Keratinocyte (primary cell): Measurements from ENCODE around the gene MAML2. TPM values are rescaled to one million over a fixed set of nuclear protein-coding genes. Genes with fewer than 3 reads are reported as not detected.

Experiments
- DNase-seq: peaks from one replicate; pipeline ENCODE4 v3.0.0-alpha.2; 2011; ENCODE audit warnings: low read depth, missing footprints, low spot score
- FAIRE-seq: peaks from 2 replicates; lab custom pipeline; 2011; peaks lifted over from hg19 to GRCh38; lab: Jason Lieb, UNC
- H2AFZ ChIP-seq: 2 replicates; pipeline ENCODE4 v1.6.0; 2012; ENCODE audit warnings: low read length, control low read depth, inconsistent platforms; ENCODE audit not compliant: control insufficient read depth
- H3K27ac ChIP-seq: 2 replicates; pipeline ENCODE4 v1.5.1; 2011; ENCODE audit warnings: low read length; ENCODE audit not compliant: control insufficient read depth, insufficient read depth
- H3K27me3 ChIP-seq: 3 replicates; pipeline ENCODE4 v1.6.0; 2011; ENCODE audit warnings: low read length; ENCODE audit not compliant: control insufficient read depth, insufficient read depth; ENCODE audit errors: extremely low read depth
- H3K36me3 ChIP-seq, 2 experiments: 2 replicates in 1 of 2; 3 replicates in 1 of 2; pipeline ENCODE4 v1.5.1; 2011; ENCODE audit warnings: low read length in 2 of 2, mild to moderate bottlenecking in 1 of 2; ENCODE audit not compliant: control insufficient read depth in 2 of 2, insufficient read depth in 2 of 2; ENCODE audit errors: extremely low read depth in 1 of 2
- H3K4me1 ChIP-seq: 3 replicates; pipeline ENCODE4 v1.5.1; 2011; ENCODE audit warnings: low read length; ENCODE audit not compliant: control insufficient read depth, insufficient read depth; ENCODE audit errors: extremely low read depth
- H3K4me2 ChIP-seq: 3 replicates; pipeline ENCODE4 v1.6.0; 2011; ENCODE audit warnings: low read depth, low read length; ENCODE audit not compliant: control insufficient read depth, insufficient read depth; ENCODE audit errors: extremely low read depth
- H3K4me3 ChIP-seq, 3 experiments: fragments of 200-600 bp in 1 of 3; sonication (generic) in 1 of 3; 2 replicates in 2 of 3; 3 replicates in 1 of 3; pipeline ENCODE4 v1.5.1; 2011 to 2016; ENCODE audit warnings: low read length in 3 of 3, mild to moderate bottlenecking in 3 of 3, control low read depth in 2 of 3, inconsistent platforms in 1 of 3, low read depth in 1 of 3, mixed read lengths in 1 of 3, mixed run types in 1 of 3, moderate library complexity in 1 of 3; ENCODE audit not compliant: control insufficient read depth in 2 of 3, insufficient read depth in 2 of 3; ENCODE audit errors: extremely low read depth in 1 of 3
- H3K79me2 ChIP-seq: 2 replicates; pipeline ENCODE4 v1.6.0; 2012; ENCODE audit warnings: low read length; ENCODE audit not compliant: control insufficient read depth, insufficient read depth
- H3K9ac ChIP-seq: 3 replicates; pipeline ENCODE4 v1.6.0; 2011; ENCODE audit warnings: low read length; ENCODE audit not compliant: control insufficient read depth, insufficient read depth; ENCODE audit errors: extremely low read depth
- H3K9me1 ChIP-seq: 3 replicates; pipeline ENCODE4 v1.6.0; 2011; ENCODE audit warnings: low read length; ENCODE audit not compliant: control insufficient read depth, insufficient read depth; ENCODE audit errors: extremely low read depth
- H3K9me3 ChIP-seq: 2 replicates; pipeline ENCODE4 v1.5.1; 2012; ENCODE audit warnings: low read depth, low read length; ENCODE audit not compliant: control insufficient read depth
- H4K20me1 ChIP-seq: 3 replicates; pipeline ENCODE4 v1.6.0; 2011; ENCODE audit warnings: low read length; ENCODE audit not compliant: control insufficient read depth, insufficient read depth; ENCODE audit errors: extremely low read depth
- CTCF ChIP-seq, 3 experiments: IDR thresholded peaks in 1 of 3; conservative IDR thresholded peaks in 1 of 3; optimal IDR thresholded peaks in 1 of 3; 2 replicates in 2 of 3; 3 replicates in 1 of 3; pipeline versions ENCODE3 to v1.5.1; 2011; ENCODE audit warnings: low read length in 3 of 3, mild to moderate bottlenecking in 3 of 3, moderate library complexity in 2 of 3, control low read depth in 1 of 3, inconsistent platforms in 1 of 3; ENCODE audit not compliant: insufficient read depth in 2 of 3; ENCODE audit errors: extremely low read depth in 1 of 3
- EZH2 ChIP-seq: IDR thresholded peaks from one replicate; pipeline ENCODE4 v1.6.1; 2012; ENCODE audit warnings: inconsistent platforms, mild to moderate bottlenecking, low read length, moderate library complexity
- dilution Hi-C: fragments of 300-500 bp; cut with MboI; formaldehyde crosslinking; loops from one replicate; pipeline ENCODE4 v1.7.0; 2020; ENCODE audit warnings: low sequenced_read_pairs; ENCODE audit not compliant: extremely low pct_ligation_motif_present
- polyA plus RNA-seq, 5 experiments: library from polyadenylated mRNA; depleted of rRNA in 3 of 5; stranded (reverse) in 3 of 5; stranded (forward) in 1 of 5; unstranded in 1 of 5; fragments of >200 nt; gene quantifications; 1 replicate in 1 of 5; 2 replicates in 3 of 5; 3 replicates in 1 of 5; pipeline versions ENCODE4 v1.2.1 to v1.2.3, GENCODE V29; 2011 to 2012; ENCODE audit warnings: missing spikeins in 2 of 5, low read depth in 1 of 5, low replicate concordance in 1 of 5

Gene MAML2
- polyA plus RNA-seq, 1 donor (not counting 4 experiments of a cell fraction or from before 2014, with no cell fraction given), result 4.2 TPM

GRCh38 chr11:96223083-96223482, 119.9 kb downstream of the MAML2 start:
- H4K20me1 ChIP-seq, result no peaks in the 10 kb centered on the region
- no peak overlapping the region for H2AFZ ChIP-seq
- no peaks in the 10 kb centered on the region for H3K27me3 ChIP-seq
- no peaks in the 10 kb centered on the region for H3K9me3 ChIP-seq
- no peaks in the 10 kb centered on the region for H3K79me2 ChIP-seq
- H3K4me1 ChIP-seq, result peaks cover 21% of the 10 kb centered on the region
- dilution Hi-C loops, result no loop called here
- no peaks in the 10 kb centered on the region for H3K9me1 ChIP-seq
- TF ChIP-seq CTCF (optimal IDR thresholded peaks at IDR 0.05 in 1 of 3, IDR thresholded peaks at IDR 0.05 in 1 of 3, conservative IDR thresholded peaks at IDR 0.05 in 1 of 3; ENCODE audit: extremely low read depth in 1 of 3, insufficient read depth in 2 of 3, low read length in 3 of 3) (no peak), EZH2 (no peak)
- no peak overlapping the region for H3K27ac ChIP-seq
- H3K36me3 ChIP-seq, result no peaks in the 10 kb centered on the region
- H3K9ac ChIP-seq, result no peak overlapping the region
- no peak overlapping the region for H3K4me3 ChIP-seq
- DNase-seq, result no peak
- no peak for FAIRE-seq
- H3K4me2 ChIP-seq, result no peak overlapping the region

GRCh38 chr11:96222102-96222501, 120.9 kb downstream of the MAML2 start:
- no peaks in the 10 kb centered on the region for H3K79me2 ChIP-seq
- DNase-seq (no peak), FAIRE-seq (no peak)
- TF ChIP-seq EZH2 (no peak), CTCF (optimal IDR thresholded peaks at IDR 0.05 in 1 of 3, IDR thresholded peaks at IDR 0.05 in 1 of 3, conservative IDR thresholded peaks at IDR 0.05 in 1 of 3; ENCODE audit: extremely low read depth in 1 of 3, insufficient read depth in 2 of 3, low read length in 3 of 3) (no peak)
- no peaks in the 10 kb centered on the region for H3K36me3 ChIP-seq
- H3K9me1 ChIP-seq, result no peaks in the 10 kb centered on the region
- H2AFZ ChIP-seq, result no peak overlapping the region
- no peaks in the 10 kb centered on the region for H4K20me1 ChIP-seq
- no peaks in the 10 kb centered on the region for H3K27me3 ChIP-seq
- no peak overlapping the region for H3K9ac ChIP-seq
- H3K4me2 ChIP-seq, result no peak overlapping the region
- no peak overlapping the region for H3K27ac ChIP-seq
- H3K4me1 ChIP-seq, result peaks cover 11% of the 10 kb centered on the region
- no peak overlapping the region for H3K4me3 ChIP-seq
- dilution Hi-C loops, result no loop called here
- no peaks in the 10 kb centered on the region for H3K9me3 ChIP-seq
